Stimulated activated CD8-positive, alpha-beta memory T cell treated with anti-CD3 and anti-CD28 coated beads, Interleukin-12 subunit alpha, Interleukin-12 subunit beta, amount 100 ng/mL, for 24 hours (primary cell): ENCODE results near the gene ISLR.

ENCODE experiments used
- DNase-seq: peaks from one replicate; pipeline ENCODE4 v3.0.0-alpha.2; 2020; ENCODE audit errors: extremely low read depth

The ISLR gene, protein sequence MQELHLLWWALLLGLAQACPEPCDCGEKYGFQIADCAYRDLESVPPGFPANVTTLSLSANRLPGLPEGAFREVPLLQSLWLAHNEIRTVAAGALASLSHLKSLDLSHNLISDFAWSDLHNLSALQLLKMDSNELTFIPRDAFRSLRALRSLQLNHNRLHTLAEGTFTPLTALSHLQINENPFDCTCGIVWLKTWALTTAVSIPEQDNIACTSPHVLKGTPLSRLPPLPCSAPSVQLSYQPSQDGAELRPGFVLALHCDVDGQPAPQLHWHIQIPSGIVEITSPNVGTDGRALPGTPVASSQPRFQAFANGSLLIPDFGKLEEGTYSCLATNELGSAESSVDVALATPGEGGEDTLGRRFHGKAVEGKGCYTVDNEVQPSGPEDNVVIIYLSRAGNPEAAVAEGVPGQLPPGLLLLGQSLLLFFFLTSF

DNA sequence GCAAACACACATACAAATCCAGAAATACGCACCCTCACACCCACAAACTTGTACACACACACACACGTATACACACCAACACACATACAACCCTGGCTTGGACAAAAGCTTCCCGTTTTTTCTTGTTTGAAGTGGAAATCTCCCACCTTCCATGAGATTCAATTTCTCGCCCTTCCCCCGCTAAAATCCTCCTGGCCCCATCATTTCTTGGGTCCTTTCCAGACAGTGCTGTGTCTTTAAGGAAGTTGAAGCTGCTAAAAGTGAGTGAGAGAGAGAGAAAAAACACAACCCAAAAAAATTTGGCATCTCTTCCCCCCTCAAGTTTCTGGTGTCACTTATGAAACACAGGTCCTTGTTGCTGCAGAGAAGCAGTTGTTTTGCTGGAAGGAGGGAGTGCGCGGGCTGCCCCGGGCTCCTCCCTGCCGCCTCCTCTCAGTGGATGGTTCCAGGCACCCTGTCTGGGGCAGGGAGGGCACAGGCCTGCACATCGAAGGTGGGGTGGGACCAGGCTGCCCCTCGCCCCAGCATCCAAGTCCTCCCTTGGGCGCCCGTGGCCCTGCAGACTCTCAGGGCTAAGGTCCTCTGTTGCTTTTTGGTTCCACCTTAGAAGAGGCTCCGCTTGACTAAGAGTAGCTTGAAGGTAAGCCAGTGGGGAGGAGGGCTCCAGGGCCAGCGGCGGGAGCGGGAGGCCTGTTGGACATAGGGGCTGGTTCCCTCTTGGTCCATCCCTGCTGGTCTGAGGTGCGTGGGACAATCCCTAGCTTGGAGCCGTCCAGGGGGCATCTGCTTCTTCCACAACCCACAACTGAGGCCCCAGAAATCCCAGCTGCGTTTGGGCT is at the start of gene ISLR:
ISLR (plus strand) TSS at position 331 of the 839 bp plus-strand sequence. CDS start 1,149 bp downstream, outside the sequence.
- DNase-seq = no peak

DNA sequence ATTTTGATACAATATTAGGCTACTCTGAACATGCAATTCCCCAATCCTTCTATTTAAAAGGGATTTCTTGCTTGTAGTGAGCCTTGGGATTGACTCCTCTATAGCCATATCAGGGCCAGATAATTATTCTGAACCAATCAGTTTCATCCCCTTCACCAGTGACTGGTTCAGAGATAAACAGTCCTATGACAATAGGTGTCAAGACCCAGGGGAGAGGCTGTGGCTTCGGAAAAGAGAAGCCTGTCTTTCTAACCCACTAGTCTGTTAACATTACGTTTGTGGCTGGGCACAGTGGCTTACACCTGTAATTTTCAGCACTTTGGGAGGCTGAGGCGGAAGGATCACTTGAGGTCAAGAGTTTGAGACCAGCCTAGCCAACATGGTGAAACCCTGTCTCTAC is 49.3 kb upstream of the ISLR start:
- DNase-seq = no peak

DNA sequence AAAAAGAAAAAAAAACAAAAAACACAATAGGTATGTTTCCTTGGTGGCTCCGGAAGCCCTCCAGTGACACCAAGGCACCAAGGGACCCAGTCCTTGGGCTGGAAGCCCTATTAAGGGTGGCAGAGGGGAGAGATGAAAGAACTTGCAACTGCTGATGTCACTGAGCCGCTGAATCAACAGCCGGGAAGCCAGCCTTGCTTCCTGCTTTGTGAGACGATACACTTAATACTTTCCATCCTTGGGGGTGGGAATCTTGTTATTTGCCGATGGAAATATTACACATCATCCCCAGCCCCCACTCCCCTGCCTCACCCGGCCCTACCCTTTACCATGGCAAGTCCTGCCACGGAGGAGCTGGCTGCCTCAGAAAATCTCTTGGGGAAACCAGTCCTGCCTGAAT is 48.8 kb upstream of the ISLR start:
- DNase-seq = no peak

DNA sequence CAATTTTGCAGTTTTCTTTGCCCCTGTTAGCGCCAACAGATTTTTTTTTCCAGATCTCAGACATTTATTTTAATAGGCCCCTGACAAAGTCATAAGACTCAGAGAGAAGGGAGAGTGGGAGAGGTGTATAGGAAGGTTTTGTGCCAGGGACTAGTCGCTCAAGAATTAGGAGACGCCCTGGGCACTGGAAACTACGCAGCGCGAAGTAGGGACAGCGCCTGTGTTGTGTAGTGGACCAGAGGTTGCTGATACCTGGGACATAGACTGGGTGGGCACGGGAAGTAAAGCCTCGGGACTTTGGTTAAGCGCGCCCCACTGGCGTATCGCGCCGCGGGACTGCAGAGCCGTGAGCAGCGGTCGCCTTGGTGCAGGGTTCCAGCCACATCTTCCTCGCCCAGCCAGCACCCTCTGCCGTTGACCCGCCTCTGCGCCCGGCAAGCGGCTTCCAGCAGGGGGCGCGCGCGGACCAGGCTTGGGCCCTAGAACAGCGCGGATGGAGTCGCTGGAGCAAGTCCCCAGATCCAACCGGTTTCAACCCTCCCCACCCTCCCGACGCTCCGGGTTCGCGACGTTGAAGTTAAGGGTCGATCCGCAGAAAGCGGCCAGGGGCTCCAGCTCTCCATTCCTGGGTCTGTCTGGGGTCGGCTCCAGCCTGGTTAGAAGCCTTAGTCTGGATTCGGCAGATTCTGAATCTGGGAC is 46.1 kb upstream of the ISLR start:
- peak; percentile 66 for DNase-seq

DNA sequence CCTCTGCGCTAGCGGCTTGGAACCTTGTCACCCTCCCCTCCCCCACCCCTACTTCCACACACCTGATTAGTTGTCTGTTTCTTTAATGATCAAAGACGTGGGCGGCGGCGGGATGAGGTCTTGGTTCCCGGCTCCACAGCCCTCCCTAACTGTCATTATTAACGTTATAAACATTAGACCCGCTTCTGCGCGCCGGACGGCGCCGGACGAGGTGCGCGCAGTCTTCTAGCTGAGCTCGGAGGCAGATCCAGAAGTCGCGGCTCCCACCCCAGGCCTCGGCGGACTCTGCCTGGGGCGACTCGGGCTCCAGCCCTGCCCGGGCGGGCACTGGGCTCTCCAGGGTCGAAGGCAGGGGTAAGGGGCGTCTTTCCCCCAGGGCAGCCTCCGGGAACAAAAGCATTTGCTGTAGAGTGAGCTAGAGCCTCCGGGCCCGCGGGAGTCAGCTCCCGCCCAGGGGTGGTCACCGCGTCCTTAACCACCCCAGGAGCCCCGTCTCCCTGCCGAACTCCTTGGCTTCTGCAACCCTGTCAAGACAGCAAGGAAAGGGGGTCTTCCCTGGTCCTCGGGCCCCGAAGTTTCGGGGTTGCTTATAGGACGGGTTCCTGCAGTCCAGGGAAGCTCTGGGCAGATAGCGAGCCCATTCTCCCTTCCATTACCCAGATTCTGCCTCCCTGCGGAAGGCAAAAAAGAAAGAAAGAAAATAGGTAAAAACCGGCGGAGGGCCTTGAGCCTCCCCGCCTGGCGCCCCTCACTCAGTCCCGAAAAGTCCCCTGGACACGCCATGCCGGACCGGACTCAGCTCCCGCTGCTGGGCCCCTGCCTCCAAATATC is 45.3 kb upstream of the ISLR start:
- DNase-seq = no peak

DNA sequence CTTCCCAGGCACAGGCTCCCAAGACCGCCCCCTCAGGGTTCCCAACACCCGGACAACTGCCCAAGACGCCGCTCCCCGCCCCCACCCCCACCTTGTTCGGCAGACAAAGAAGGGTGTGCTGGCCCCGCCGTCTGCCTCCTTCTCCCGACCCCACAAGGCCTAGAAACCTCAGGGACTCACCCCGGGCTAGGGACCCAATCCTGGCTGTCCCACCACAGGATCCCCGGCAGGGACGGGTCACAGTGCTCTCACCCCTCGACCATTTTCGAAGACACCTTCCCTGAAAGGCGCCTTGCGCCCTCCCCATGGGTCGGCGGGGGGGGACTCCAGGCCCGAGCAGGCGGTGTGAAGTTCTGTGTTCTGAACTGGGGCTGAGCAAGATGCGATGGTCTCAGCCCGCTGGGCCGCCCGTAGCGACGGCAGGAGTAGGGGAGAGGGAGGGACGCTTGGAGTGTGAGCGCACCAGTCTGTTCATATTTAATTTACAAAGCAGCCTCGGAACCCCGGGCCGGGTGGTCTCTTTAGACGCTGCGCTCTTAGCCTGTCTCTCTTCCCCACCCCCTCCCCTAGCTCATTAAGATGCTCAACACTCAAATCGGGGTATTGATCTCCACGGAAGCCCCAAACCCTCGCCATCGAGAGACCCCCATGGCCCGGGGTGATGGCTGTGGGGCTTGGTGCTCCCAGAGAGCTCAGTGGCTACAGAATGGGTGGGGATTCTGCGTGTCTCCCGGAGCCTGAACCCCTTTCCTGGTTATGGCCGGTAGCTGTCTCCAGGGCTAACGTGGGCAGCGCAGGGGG is 44.5 kb upstream of the ISLR start:
- DNase-seq = no peak

DNA sequence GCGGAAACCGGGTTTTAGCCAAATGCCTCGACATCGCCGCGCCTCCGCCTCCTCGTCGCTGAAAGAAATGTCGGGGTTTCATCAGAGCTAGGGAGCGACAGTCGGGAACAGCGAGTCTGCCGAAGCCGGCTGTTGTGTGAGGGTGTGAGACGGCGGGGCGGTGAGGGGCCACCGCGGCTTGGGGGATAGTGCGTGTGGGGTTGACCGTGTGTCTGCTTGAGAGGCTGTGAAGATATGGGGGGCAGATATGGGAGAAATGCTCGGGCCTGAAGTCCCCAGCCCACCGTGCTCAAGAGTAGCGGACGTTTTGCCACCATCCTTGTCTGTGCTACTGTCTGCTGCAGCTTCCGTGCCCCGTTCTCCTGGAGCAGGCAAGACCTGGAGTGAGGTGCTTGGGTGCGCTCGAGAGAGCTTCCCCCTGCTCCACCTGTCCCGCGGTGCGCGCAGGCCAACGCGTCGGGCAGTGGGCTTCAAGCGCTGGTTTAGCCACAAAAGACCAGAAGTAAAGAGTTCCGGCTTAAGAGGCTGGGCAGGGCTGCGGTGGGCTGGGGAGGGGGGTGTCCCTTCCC is 43.8 kb upstream of the ISLR start:
- DNase-seq = no peak

DNA sequence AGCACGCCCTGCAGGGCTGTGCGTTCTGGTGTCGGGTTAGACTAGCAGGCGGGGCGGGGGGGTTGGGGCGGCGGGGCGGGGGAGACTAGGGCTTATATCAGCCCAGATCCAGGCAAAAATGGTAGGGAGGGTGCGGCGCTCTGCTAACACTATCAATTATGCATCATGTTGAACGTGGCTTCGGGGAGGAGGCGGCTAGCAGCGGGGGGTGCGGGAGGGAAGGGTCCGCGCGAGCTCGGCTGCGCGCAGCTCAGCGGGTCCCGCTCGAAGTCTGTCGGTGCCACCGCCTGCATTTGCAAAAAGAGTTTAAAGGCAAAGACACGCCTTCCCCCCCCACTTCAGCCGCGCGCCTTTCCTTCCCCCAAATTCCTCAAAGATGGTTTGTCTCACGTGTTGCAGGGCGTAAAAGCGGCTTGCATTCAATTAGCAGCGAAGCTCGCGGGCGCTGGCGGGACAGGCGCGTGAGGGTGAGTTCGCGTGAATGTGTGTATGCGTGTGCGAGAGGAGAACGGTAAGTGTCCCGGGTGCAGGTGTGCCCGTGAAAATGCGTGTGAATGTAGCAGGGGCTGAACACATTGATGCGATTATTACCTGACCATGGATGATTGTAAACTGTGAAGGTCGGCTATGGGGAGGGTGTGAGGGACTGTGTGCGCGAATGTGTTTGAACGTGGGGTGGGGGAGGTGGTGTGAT is 43.2 kb upstream of the ISLR start, which contains the start of gene ISLR2:
ISLR2 (plus strand) TSS at position 432 of the 694 bp plus-strand sequence. CDS start 2,169 bp downstream, outside the sequence.
- DNase-seq = no peak

DNA sequence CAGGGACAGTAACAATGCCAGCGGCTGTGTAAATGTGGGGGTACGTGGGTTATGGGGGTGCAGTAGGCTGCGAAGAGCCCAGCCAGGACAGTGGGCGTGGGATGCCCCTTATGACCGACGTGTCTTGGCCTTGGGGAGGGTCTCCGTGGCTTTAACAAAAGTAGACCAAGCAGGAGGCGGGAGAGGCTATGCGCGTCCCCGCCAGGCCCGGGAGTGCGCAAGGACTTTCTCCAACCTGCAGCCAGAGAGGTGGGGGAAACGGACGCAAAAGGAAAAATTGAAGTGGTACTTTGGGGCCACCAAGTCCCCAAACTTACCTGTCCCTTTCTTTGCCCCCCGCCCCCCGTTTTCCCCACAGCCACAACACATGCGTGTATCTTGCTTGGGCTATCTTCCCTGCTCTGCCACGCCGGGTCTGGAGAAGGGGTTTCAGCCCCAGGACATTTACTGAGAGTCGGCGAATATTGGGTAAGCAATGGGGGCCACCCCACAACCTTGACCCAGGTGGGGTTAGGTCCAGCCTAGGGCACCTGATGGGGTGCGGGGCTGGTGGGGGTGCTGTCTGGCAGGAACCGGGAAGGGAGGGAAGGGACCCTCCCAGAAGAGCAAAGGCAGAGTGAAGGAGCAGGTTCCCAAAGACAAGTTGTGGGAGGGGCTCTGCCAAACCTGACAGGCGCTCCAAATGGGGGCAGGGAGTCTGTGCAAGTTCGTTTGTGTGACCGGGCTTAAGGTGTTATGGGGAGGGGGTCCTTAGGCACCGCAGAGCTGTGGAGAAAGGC is 42.5 kb upstream of the ISLR start:
- no peak for DNase-seq

DNA sequence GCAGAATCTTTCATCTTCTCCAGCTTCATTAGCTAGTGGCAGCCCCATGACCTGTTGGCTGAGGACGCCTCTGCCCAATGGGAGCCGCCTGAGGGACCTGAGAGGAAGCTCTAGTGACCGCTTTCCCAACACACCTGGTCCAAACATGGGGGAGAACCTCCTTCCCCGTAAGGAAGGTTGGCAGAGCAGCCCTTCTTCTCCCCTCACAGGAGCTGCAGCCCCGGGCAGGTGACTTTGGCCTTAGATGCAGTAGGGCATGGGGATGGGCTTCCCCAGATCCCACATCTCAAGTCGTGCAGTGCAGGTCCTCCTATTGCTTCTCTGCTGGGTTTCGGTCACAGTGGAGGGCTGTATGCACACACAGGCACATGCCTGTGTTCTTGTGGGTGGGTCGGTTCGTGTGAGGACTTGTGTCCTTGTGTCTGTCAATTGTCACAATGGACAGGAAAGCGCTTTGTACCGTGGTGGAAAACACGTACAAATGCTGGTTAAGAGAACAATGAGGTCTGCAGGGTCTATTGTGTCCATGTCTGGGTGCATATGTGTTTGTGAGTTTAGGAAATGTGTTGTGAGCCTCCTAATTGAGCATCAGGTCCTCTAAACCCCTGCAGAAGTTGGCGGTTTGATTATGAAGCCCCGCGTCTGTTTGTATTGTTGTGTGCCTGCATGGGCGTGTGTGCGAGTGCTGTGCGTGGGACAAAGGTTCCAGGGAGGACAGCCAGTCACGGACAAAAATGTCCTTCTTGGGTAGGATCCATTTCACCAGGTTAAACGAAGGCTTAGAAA is 41.7 kb upstream of the ISLR start:
- no peak for DNase-seq

DNA sequence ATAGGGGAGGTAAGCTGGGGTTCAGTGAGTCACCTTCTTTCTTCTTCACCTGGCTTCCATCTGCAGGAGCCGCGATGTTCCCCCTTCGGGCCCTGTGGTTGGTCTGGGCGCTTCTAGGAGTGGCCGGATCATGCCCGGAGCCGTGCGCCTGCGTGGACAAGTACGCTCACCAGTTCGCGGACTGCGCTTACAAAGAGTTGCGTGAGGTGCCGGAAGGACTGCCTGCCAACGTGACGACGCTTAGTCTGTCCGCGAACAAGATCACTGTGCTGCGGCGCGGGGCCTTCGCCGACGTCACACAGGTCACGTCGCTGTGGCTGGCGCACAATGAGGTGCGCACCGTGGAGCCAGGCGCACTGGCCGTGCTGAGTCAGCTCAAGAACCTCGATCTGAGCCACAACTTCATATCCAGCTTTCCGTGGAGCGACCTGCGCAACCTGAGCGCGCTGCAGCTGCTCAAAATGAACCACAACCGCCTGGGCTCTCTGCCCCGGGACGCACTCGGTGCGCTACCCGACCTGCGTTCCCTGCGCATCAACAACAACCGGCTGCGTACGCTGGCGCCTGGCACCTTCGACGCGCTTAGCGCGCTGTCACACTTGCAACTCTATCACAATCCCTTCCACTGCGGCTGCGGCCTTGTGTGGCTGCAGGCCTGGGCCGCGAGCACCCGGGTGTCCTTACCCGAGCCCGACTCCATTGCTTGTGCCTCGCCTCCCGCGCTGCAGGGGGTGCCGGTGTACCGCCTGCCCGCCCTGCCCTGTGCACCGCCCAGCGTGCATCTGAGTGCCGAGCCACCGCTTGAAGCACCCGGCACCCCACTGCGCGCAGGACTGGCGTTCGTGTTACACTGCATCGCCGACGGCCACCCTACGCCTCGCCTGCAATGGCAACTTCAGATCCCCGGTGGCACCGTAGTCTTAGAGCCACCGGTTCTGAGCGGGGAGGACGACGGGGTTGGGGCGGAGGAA is 40.5 kb upstream of the ISLR start:
- no peak for DNase-seq

DNA sequence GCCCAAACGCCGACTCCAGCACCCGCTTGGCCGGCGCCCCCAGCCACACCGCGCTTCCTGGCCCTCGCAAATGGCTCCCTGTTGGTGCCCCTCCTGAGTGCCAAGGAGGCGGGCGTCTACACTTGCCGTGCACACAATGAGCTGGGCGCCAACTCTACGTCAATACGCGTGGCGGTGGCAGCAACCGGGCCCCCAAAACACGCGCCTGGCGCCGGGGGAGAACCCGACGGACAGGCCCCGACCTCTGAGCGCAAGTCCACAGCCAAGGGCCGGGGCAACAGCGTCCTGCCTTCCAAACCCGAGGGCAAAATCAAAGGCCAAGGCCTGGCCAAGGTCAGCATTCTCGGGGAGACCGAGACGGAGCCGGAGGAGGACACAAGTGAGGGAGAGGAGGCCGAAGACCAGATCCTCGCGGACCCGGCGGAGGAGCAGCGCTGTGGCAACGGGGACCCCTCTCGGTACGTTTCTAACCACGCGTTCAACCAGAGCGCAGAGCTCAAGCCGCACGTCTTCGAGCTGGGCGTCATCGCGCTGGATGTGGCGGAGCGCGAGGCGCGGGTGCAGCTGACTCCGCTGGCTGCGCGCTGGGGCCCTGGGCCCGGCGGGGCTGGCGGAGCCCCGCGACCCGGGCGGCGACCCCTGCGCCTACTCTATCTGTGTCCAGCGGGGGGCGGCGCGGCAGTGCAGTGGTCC is 39.7 kb upstream of the ISLR start:
- DNase-seq = no peak

DNA sequence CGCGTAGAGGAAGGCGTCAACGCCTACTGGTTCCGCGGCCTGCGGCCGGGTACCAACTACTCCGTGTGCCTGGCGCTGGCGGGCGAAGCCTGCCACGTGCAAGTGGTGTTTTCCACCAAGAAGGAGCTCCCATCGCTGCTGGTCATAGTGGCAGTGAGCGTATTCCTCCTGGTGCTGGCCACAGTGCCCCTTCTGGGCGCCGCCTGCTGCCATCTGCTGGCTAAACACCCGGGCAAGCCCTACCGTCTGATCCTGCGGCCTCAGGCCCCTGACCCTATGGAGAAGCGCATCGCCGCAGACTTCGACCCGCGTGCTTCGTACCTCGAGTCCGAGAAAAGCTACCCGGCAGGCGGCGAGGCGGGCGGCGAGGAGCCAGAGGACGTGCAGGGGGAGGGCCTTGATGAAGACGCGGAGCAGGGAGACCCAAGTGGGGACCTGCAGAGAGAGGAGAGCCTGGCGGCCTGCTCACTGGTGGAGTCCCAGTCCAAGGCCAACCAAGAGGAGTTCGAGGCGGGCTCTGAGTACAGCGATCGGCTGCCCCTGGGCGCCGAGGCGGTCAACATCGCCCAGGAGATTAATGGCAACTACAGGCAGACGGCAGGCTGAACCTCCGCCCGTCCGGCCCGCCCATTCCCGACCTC is 39.0 kb upstream of the ISLR start:
- no peak for DNase-seq

DNA sequence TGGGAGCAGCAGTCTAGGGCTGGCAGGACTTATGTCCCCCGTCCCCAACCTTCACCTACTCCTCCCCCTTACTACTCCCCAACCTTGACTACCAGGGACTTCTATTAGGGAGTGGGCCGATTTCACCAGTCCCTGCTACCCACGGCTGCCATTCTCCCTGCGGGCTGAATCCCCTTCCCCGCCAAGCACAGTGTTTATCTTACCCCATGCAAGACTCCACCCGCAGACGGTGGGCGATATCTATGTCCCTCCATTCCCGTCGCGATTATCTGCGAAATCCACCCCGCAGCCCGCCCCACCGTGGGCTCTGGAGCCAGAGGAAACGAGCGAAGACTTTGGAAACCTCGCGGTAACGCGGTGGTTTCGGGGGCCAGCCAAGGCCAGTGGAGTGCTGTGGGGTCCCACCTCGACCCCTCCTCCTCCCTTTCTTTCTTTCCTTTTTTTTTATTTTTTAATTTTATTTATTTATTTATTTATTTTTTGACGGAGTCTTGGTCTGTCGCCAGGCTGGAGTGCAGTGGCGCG is 38.4 kb upstream of the ISLR start:
- no peak for DNase-seq

DNA sequence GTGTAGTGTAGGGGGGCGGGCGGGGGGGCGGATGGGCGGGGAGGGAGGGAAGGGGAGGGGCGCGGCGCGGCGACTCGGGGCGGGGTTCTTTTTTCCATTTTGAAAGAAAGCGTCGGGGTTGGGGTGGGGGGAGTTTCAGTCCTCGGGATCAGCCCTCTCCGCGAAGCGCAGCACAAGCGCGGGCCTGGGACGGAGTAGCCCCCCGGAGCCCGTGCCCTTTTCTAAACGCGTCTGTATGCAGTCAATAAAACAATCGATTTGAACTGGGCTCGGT is 37.0 kb upstream of the ISLR start:
- no peak for DNase-seq
